GM18867 (cell line): Measurements from ENCODE around the gene KIAA0040.
"Not testable (repeated sequence)": the region's sequence is repeated elsewhere in the genome, so short reads cannot be mapped to it uniquely, and the experiment has no call there.

ENCODE experiments used
- ATAC-seq: cut with Tn5 transposase; IDR thresholded peaks from one replicate; pipeline ENCODE4 v1.9.1; 2021; ENCODE audit warnings: mild to moderate bottlenecking, moderate library complexity; ENCODE audit not compliant: unreplicated experiment

The KIAA0040 gene

GRCh38 chr1:175114996-175115395 is 77.6 kb downstream of the KIAA0040 start:
- ATAC-seq = no peak

DNA sequence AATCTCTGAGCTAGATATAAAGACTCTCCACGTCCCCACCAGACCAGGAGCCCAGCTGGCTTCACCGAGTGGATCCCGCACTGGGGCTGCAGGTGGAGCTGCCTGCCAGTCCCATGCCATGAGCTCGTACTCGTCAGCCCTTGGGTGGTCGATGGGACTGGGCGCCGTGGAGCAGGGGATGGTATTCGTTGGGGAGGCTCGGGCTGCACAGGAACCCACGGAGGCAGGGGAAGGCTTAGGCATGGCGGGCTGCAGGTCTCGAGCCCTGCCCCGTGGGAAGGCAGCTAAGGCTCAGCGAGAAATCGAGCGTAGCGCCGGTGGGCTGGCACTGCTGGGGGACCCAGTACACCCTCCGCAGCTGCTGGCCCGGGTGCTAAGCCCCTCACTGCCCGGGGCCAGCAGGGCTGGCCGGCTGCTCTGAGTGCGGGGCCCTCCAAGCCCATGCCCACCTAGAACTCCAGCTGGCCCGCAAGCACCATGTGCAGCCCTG is 84.2 kb downstream of the KIAA0040 start:
- ATAC-seq = not testable (repeated sequence)
